Measurements from ENCODE around the gene MASP2.

DNA sequence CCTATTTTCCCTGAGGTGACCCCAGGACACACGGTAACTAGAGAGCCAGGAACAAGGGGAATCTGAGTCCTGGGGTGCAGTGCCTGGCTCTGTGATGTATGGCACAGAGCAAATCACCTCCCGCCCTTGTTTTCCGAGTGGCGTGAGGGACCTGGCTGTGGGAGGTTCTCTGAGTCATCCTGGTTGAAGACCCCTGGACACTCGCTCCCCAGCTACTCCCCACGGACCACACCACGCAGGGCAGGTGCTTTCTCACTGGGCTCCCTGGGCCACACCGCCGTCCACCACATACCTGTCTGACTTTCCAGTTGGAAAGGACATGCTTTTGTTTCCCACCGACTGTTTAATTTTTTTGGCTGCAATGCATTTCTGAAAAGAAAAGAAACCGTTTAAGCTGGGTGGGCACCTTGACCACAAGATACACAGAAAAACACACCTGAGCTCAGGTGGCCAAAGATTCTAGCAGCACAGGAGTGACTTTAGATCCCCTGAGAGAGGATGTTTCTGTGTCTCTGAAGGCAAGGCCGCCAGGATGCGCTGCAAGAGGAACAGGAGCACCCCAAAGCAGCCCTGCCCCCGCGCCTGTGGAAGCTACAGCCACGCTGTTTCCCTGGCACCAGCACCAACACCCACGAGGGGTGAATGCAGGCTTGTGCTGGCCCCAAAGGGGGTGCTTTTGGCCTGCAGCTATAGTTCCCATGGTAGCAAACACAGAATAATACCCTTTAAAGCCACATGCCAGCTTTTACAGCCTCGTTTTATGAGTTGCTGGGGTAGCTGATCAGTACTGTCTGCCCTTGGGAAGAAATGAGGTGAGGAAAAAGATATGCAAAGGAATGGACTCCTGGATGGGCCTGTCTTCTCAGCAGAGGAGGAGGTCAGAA lies 20.9 kb upstream of the MASP2 start:
- TF ChIP-seq CTCF (IDR thresholded peaks at IDR 0.05), result no peak
- TF ChIP-seq, protein P1, sequence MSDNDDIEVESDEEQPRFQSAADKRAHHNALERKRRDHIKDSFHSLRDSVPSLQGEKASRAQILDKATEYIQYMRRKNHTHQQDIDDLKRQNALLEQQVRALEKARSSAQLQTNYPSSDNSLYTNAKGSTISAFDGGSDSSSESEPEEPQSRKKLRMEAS (IDR thresholded peaks at IDR 0.05; ENCODE audit: low read depth), result no peak
- no peak for TF ChIP-seq NFIC (IDR thresholded peaks at IDR 0.05; ENCODE audit: borderline replicate concordance)
- TF ChIP-seq CHD2 (IDR thresholded peaks at IDR 0.05; ENCODE audit: low read length, partially characterized antibody), result no peak
- TF ChIP-seq IRF3 (IDR thresholded peaks at IDR 0.05; ENCODE audit: low read depth, low read length), result no peak
- TF ChIP-seq POLR2AphosphoS5 (IDR thresholded peaks at IDR 0.05; ENCODE audit: low read depth, low read length), result no peak
- TF ChIP-seq FOXM1 (IDR thresholded peaks at IDR 0.05; ENCODE audit: low read depth), result no peak
- TF ChIP-seq TCF12 (IDR thresholded peaks at IDR 0.05), result no peak
- TF ChIP-seq SMC3 (IDR thresholded peaks at IDR 0.05; ENCODE audit: low read depth, low read length), result no peak
- TF ChIP-seq MEF2A (IDR thresholded peaks at IDR 0.05; ENCODE audit: borderline replicate concordance, low read depth), result no peak
- TF ChIP-seq, protein P2, sequence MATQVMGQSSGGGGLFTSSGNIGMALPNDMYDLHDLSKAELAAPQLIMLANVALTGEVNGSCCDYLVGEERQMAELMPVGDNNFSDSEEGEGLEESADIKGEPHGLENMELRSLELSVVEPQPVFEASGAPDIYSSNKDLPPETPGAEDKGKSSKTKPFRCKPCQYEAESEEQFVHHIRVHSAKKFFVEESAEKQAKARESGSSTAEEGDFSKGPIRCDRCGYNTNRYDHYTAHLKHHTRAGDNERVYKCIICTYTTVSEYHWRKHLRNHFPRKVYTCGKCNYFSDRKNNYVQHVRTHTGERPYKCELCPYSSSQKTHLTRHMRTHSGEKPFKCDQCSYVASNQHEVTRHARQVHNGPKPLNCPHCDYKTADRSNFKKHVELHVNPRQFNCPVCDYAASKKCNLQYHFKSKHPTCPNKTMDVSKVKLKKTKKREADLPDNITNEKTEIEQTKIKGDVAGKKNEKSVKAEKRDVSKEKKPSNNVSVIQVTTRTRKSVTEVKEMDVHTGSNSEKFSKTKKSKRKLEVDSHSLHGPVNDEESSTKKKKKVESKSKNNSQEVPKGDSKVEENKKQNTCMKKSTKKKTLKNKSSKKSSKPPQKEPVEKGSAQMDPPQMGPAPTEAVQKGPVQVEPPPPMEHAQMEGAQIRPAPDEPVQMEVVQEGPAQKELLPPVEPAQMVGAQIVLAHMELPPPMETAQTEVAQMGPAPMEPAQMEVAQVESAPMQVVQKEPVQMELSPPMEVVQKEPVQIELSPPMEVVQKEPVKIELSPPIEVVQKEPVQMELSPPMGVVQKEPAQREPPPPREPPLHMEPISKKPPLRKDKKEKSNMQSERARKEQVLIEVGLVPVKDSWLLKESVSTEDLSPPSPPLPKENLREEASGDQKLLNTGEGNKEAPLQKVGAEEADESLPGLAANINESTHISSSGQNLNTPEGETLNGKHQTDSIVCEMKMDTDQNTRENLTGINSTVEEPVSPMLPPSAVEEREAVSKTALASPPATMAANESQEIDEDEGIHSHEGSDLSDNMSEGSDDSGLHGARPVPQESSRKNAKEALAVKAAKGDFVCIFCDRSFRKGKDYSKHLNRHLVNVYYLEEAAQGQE (IDR thresholded peaks at IDR 0.05; ENCODE audit: low read depth, low read length), result no peak
- TF ChIP-seq JUND (IDR thresholded peaks at IDR 0.05), result no peak
- no peak for TF ChIP-seq TEAD4 (IDR thresholded peaks at IDR 0.05; ENCODE audit: borderline replicate concordance, insufficient read depth)

Data from SK-N-SH (cell line).